ENCODE results near the gene LTA4H. TPM values are rescaled to one million over a fixed set of nuclear protein-coding genes. Genes with fewer than 3 reads are reported as not detected.

Gene LTA4H
- total and polyA plus RNA-seq, 10 of the 15 experiments (the other 5 are each of a cell fraction or from before 2014, with no cell fraction given) = 43.9 to 106 (median 47.3) TPM

GRCh38 chr12:96040305-96041133, 5.1 kb upstream of the LTA4H start:
- no peak for DNase-seq (ENCODE audit: low read depth, low spot score)
- H4K20me1 ChIP-seq (ENCODE audit: control insufficient read depth, insufficient read depth) = no peaks in the 10 kb centered on the region
- no peak overlapping the region for H3K9ac ChIP-seq (ENCODE audit: control insufficient read depth, insufficient read depth, low read length)
- RAD21 ChIA-PET (ENCODE audit: unreplicated experiment) = no interaction called here
- ATAC-seq = no peak
- no peaks in the 10 kb centered on the region; the same call in 2 of the 3 replicates for H3K9me3 ChIP-seq (replicated peaks; ENCODE audit: control insufficient read depth, insufficient read depth, low read length)
- no peak overlapping the region for H3K27ac ChIP-seq (ENCODE audit: control insufficient read depth, insufficient read depth)
- H3K4me3 ChIP-seq = no peak overlapping the region
- SMC1A ChIA-PET (ENCODE audit: uncharacterized antibody, unreplicated experiment) = interaction anchor here (0.7 to 1.0 kb wide), 3 partner anchors 20 to 210 kb away, joined by 3 to 4 read pairs (median 3); no protein-coding TSS in a partner anchor
- H3K27me3 ChIP-seq (replicated peaks in 1 of 2; ENCODE audit: control insufficient read depth in 2 of 2, insufficient read depth in 2 of 2, low read length in 1 of 2) = no peaks in the 10 kb centered on the region
- H3K4me1 ChIP-seq (ENCODE audit: control insufficient read depth, insufficient read depth, low read length) = peaks cover 13% of the 10 kb centered on the region
- no peak overlapping the region for H3K4me2 ChIP-seq (ENCODE audit: control insufficient read depth, insufficient read depth)
- in situ Hi-C loops (cut with MboI) = no loop called here
- H3K79me2 ChIP-seq (ENCODE audit: control insufficient read depth, insufficient read depth, low read length) = no peaks in the 10 kb centered on the region
- no peak for FAIRE-seq
- intact Hi-C loops (cut with micrococcal nuclease; ENCODE audit: unreplicated experiment) = no loop called here
- H2AFZ ChIP-seq (ENCODE audit: control insufficient read depth, low read depth, low read length) = no peak overlapping the region
- no peaks in the 10 kb centered on the region for H3K36me3 ChIP-seq (ENCODE audit: control insufficient read depth in 2 of 2, insufficient read depth in 2 of 2, low read length in 1 of 2)
- no TSS peak for BruUV-seq (replicated peaks)
- CTCF ChIA-PET = interaction anchor here (0.6 to 1.0 kb wide), 4 partner anchors 19 to 477 kb away, joined by 3 read pairs; no protein-coding TSS in a partner anchor
- WGBS (ENCODE audit: insufficient coverage, insufficient replicate concordance, low lambda C conversion rate, missing lambda C conversion rate) = 73% methylated on average over 3 of the region's 3 CpGs
- TF ChIP-seq NFYA (IDR thresholded peaks at IDR 0.05; ENCODE audit: borderline replicate concordance, low read depth, low read length) (no peak), SMAD1 (IDR thresholded peaks at IDR 0.05; ENCODE audit: low read depth, partially characterized antibody) (no peak), RAD51 (IDR thresholded peaks at IDR 0.05) (no peak), SIN3A (IDR thresholded peaks at IDR 0.05; ENCODE audit: low read depth, low read length) (no peak), ETV6 (conservative IDR thresholded peaks at IDR 0.05 in 1 of 2, IDR thresholded peaks at IDR 0.05 in 1 of 2; ENCODE audit: borderline replicate concordance in 1 of 2, low read depth in 1 of 2) (no peak), EZH2 (IDR thresholded peaks at IDR 0.05; ENCODE audit: borderline replicate concordance, control insufficient read depth, low read depth, low read length) (no peak), MTA2 (IDR thresholded peaks at IDR 0.05; ENCODE audit: low read depth) (no peak), IKZF1 (conservative IDR thresholded peaks at IDR 0.05) (no peak), SREBF2 (IDR thresholded peaks at IDR 0.05; ENCODE audit: low read length) (no peak), ZZZ3 (IDR thresholded peaks at IDR 0.05; ENCODE audit: control insufficient read depth, insufficient read length, low read depth) (no peak), FOXM1 (IDR thresholded peaks at IDR 0.05; ENCODE audit: low read depth, low read length) (no peak), E2F8 (IDR thresholded peaks at IDR 0.05; ENCODE audit: low read depth, partially characterized antibody) (no peak), PAX5 (IDR thresholded peaks at IDR 0.05; ENCODE audit: borderline replicate concordance, low read depth, low read length) (no peak), POU2F2 (IDR thresholded peaks at IDR 0.05; ENCODE audit: borderline replicate concordance, low read depth, low read length) (no peak), SUPT20H (IDR thresholded peaks at IDR 0.05; ENCODE audit: borderline replicate concordance, control insufficient read depth, low read depth, low read length) (no peak), KAT2A (conservative IDR thresholded peaks at IDR 0.05; ENCODE audit: control insufficient read depth, low read depth, low read length) (no peak), BCL11A (IDR thresholded peaks at IDR 0.05; ENCODE audit: low read depth, low read length) (no peak), EP300 (IDR thresholded peaks at IDR 0.05; ENCODE audit: borderline replicate concordance in 1 of 2, control insufficient read depth in 1 of 2, low read depth in 2 of 2, low read length in 2 of 2) (no peak), HDGF (IDR thresholded peaks at IDR 0.05) (no peak)
- POLR2A ChIA-PET = interaction anchor here (0.9 kb wide), 1 partner anchor 12 kb away, joined by 3 read pairs; no protein-coding TSS in a partner anchor

Measured in GM12878 (cell line).